ENCODE results near the gene SPSB4. TPM values are rescaled to one million over a fixed set of nuclear protein-coding genes. Genes with fewer than 3 reads are reported as not detected.

The SPSB4 gene
- total RNA-seq, 1 experiment from 2014 or later, result 2.2 TPM

DNA sequence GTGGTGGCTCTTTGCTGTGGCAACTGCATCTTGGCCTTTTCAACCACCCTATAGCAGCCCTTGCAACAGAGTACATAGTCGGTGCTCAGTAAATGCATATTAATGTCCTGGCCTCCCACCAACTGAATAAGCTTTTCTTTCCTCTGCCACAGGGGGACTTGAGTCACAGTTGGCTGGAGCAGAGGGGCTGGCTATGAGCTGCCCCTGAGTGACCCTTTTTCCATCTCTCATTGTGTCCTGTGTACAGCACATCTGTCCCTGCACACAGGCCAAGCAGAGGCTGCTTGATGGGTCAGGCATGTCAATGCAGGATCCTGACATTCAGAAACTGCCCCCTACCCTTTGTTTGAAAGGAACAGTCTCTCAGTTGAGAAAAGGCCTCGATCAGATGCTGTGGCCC is 22.4 kb downstream of the SPSB4 start:
- DNase-seq (ENCODE audit: low spot score), result no peak

- DNase-seq (ENCODE audit: low spot score), result no peak
Measured at GRCh38 chr3:141074529-141074928, 23.4 kb downstream of the SPSB4 start.

GRCh38 chr3:141076036-141076773 is 25.1 kb downstream of the SPSB4 start:
- DNase-seq (ENCODE audit: low spot score), result no peak

DNA sequence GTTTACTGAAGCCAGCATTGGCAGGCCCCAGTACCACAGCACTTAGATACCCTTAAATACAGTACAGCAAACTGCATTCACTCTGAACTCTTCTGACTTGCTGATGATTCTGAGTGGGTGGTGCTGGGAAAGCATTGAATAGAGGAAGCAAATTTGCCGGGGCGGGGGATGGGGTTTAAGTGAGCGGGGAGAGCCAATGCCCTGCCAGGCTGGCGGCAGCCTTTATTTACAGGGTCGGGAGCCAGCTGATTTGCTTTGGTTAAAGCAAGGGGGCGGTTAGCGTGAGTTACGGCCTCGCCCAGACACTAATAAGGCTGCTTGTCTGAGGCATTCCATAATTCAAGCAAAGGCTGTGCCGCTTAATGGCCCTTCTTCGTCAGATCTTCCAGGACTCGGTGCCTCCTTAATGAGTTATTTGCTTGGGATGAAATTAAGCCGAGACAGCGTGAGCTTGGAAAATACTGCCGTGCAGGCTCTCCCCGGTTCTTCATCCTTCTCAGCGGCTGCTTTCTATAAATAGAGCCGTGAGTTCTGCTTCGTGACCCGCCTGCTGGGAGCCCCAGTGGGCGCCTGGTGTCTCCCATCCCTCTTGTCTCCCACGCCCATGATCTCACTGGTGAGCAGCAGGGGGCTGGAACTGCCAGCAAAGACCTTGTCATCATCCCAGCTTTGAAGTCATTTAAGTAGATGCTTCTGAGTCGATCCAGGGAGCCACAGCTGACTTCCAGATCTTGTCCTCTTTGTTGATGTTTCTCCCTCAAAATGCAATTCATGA is 25.8 kb downstream of the SPSB4 start:
- no peak for DNase-seq (ENCODE audit: low spot score)

GRCh38 chr3:141077631-141078030 is 26.5 kb downstream of the SPSB4 start:
- DNase-seq (ENCODE audit: low spot score), result no peak

GRCh38 chr3:141078200-141078599 is 27.1 kb downstream of the SPSB4 start:
- no peak for DNase-seq (ENCODE audit: low spot score)

DNA sequence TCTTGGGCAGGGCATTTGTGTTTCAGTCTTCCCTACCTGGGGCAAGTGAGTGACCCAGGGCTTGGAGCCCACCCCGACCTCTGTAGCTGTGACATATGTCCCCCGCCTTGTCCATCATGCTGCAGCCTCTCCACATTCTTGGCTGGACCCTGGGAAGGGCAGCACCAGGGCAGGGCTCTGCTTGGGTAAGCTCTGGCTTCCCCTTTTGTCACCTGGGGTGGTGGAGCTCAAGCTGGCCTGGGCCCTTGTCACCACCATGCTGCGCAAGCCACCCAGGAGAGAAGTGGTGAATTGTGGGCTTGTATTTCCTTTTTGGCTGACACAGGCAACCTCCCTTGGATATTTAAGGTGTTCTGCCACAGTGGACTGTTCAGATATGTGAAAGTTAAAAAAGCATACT is 29.3 kb downstream of the SPSB4 start:
- no peak for DNase-seq (ENCODE audit: low spot score)

DNA sequence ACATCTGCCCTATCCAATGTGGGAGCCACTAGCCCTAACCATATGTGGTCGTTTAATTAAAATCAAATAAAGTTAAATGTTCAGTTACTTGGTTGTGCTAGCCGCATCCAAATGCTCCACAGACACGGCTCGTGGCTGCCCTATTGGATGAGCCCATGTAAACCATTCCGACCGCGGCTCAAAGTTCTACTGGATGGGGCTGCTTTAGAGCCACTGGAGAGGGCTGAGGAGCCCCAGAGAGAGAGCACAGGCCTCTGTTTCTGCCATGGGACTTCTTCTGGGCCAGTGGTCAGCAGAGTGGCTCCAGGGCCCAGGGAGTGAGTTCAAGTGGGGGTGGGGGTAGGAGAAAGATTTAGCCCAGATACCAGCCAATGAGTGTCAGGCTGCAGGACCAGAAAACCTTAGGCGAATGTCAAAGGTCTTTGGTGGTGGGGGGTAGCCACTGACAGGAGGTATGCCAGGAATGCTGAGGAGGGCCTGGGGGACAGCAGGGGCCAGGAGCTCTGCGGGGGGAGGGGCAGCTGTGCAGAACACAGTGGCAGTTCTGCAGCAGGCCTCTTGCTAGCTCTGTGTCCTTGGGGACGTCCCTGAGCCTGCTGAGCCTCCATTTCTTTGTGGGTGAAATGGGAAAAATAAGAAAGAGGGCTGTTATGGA is 30.1 kb downstream of the SPSB4 start:
- DNase-seq (ENCODE audit: low spot score), result no peak

DNA sequence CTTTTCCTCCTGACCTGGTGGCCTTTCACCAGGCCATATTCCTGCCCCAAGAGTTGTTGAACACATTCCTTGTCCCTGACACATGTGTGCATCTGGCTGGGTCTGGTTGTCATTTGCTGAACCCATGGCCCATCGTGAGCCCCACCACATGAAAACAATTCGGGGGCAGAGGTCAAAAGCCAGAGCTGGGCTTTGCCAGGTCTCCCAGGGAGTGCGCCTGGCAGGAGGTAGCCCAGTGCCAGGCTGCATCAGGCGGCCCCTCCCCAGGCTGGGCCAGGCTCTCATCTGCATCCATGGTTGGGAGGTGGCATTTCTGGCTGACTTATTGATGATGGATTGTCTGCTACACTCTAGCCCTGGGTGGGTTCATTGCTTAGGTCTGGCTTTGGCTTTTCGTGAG is 30.9 kb downstream of the SPSB4 start:
- DNase-seq (ENCODE audit: low spot score), result no peak

GRCh38 chr3:141083226-141083625 is 32.1 kb downstream of the SPSB4 start:
- DNase-seq (ENCODE audit: low spot score), result no peak

GRCh38 chr3:141083836-141084649 is 32.9 kb downstream of the SPSB4 start:
- no peak for DNase-seq (ENCODE audit: low spot score)

DNA sequence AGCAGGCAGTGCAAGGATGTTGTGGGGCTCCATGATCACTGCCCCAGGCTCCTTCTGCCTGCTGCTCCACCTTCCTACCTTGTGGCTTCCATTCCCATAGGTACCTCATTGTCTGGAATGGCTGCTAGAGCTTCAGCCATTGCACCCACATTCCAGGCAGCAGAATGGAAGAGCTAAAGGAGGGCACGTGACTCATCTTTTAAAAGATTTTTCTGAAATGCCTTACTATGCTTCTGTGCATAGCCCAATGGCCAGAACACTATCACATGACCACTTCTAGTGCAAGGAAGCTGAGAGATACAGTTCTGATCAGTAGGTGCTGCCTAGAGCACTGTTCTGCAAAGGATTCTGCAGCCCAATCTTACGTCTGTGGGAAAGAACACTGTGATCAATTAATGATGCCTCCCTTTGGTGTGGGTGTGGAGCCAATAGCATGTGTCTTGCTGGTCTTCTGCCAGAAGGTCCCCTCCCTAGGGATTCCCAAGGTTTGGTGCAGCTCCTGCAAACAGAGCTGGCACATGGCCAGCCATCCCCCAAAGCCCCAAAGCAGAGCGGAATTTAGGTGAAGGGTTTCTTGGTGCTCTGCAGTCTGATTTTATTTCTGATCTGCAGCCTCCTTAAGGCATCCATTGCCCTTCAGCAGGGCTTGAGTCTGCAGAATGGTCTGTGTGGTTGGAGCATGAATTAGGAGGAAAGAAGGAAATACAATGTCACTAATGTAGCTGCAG is 34.4 kb downstream of the SPSB4 start:
- no peak for DNase-seq (ENCODE audit: low spot score)

- no peak for DNase-seq (ENCODE audit: low spot score)
Measured at GRCh38 chr3:141086188-141086587, 35.0 kb downstream of the SPSB4 start.

GRCh38 chr3:141087076-141087777 is 36.1 kb downstream of the SPSB4 start:
- DNase-seq (ENCODE audit: low spot score), result no peak

- no peak for DNase-seq (ENCODE audit: low spot score)
Measured at GRCh38 chr3:141087778-141088130, 36.6 kb downstream of the SPSB4 start.

- no peak for DNase-seq (ENCODE audit: low spot score)
Measured at GRCh38 chr3:141089339-141090152, 38.4 kb downstream of the SPSB4 start.

DNA sequence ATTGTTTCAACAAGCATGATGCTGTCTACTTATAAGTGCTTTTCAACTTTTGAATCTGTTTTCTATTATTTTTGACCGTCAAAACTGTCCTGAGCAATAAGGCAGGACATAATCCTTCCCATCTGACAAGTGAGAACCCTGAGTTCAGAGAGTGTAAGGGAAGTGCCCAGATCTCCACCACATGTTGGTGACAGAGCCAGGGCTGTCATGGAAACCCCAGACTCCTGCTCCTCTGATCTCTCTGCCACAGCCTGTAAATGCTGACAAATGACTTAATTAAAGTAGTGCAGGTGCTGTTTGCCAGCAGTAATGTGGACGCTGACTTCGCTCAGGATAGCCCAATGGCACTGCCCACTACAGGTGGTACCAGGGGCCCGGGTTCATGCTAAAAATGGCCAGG is 40.3 kb downstream of the SPSB4 start:
- no peak for DNase-seq (ENCODE audit: low spot score)

- DNase-seq (ENCODE audit: low spot score), result no peak
Measured at GRCh38 chr3:141092663-141093062, 41.5 kb downstream of the SPSB4 start.

DNA sequence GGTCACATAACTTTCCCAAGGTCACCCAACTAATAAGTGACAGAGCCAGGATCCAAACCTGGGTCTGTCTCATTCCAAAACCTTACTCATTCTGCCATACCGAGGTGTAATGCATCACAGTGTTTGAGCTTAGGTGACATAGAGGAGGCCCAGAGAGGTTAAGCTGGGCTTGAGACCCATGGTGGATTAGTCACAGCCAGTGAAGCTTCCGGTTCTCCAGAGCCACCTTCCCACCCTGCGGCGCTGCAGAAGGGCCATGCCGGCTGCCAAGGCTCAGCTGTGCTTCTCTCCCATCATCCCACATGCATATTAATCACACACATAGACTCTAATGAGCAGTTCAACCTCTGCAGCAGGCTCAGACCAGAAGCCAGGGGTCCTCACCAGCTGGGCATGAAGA is 42.2 kb downstream of the SPSB4 start:
- no peak for DNase-seq (ENCODE audit: low spot score)

All from H4 (cell line).